CD4-positive, alpha-beta T cell treated with Interleukin-1 beta for 1 hour (primary cell): ENCODE measurements around the gene OBSCN.

Experiments
- DNase-seq, 2 donors: peaks; one replicate each; pipeline ENCODE4 v3.0.0-alpha.2; 2020 to 2022

OBSCN gene

GRCh38 chr1:228312136-228312764 lies 104.4 kb downstream of the OBSCN start:
- DNase-seq: no peak

- DNase-seq: no peak
Measured at GRCh38 chr1:228313536-228314277, 105.9 kb downstream of the OBSCN start.

GRCh38 chr1:228314315-228314657 lies 106.4 kb downstream of the OBSCN start:
- no peak for DNase-seq

GRCh38 chr1:228314658-228315483 lies 107.0 kb downstream of the OBSCN start:
- no peak for DNase-seq

- DNase-seq: no peak
Measured at GRCh38 chr1:228315484-228315944, 107.7 kb downstream of the OBSCN start.

- no peak for DNase-seq
Measured at GRCh38 chr1:228315945-228316588, 108.2 kb downstream of the OBSCN start.

GRCh38 chr1:228316589-228317387 lies 108.9 kb downstream of the OBSCN start:
- no peak for DNase-seq

- DNase-seq: no peak
Measured at GRCh38 chr1:228317411-228317828, 109.6 kb downstream of the OBSCN start.

- DNase-seq: no peak
Measured at GRCh38 chr1:228317891-228318810, 110.3 kb downstream of the OBSCN start.

- no peak for DNase-seq
Measured at GRCh38 chr1:228318823-228319241, 111.0 kb downstream of the OBSCN start.

- DNase-seq: no peak
Measured at GRCh38 chr1:228319352-228320088, 111.7 kb downstream of the OBSCN start.

GRCh38 chr1:228320394-228320793 lies 112.5 kb downstream of the OBSCN start:
- no peak for DNase-seq

GRCh38 chr1:228321435-228321834 lies 113.6 kb downstream of the OBSCN start:
- no peak for DNase-seq

- no peak for DNase-seq
Measured at GRCh38 chr1:228321895-228322294, 114.1 kb downstream of the OBSCN start.

GRCh38 chr1:228323401-228323800 lies 115.6 kb downstream of the OBSCN start:
- no peak for DNase-seq

GRCh38 chr1:228325267-228325666 lies 117.4 kb downstream of the OBSCN start:
- no peak for DNase-seq

- DNase-seq: no peak
Measured at GRCh38 chr1:228329887-228330286, 122.0 kb downstream of the OBSCN start.

- no peak for DNase-seq
Measured at GRCh38 chr1:228332797-228333738, 125.2 kb downstream of the OBSCN start.

GRCh38 chr1:228333739-228334115 lies 125.9 kb downstream of the OBSCN start:
- DNase-seq: no peak
